ENCODE measurements around the gene RALGAPA2. TPM values are rescaled to one million over a fixed set of nuclear protein-coding genes. Genes with fewer than 3 reads are reported as not detected.

RALGAPA2 gene
- total RNA-seq, 1 experiment from 2014 or later: 18.2 TPM

GRCh38 chr20:20697325-20697845 lies 15.1 kb downstream of the RALGAPA2 start:
- ATAC-seq (peak; percentile 88), DNase-seq (ENCODE audit: low spot score) (no peak)
- H3K4me1 Mint-ChIP-seq: 0 out of 2 replicates have a peak, but pooled peaks cover 1% of the 10 kb centered on the region
- CTCF ChIA-PET: no interaction called here
- TF ChIP-seq JUN (CRISPR knock-in tag; IDR thresholded peaks at IDR 0.05) (no peak), ZNF512 (CRISPR knock-in tag; IDR thresholded peaks at IDR 0.05; ENCODE audit: borderline replicate concordance) (no peak), ZNF425 (CRISPR knock-in tag; conservative IDR thresholded peaks at IDR 0.05) (no peak), NFATC4 (CRISPR knock-in tag; IDR thresholded peaks at IDR 0.05) (no peak), FOXK1 (CRISPR knock-in tag; IDR thresholded peaks at IDR 0.05) (no peak), ESRRA (CRISPR knock-in tag; IDR thresholded peaks at IDR 0.05; ENCODE audit: borderline replicate concordance) (no peak), ATF6 (CRISPR knock-in tag; IDR thresholded peaks at IDR 0.05) (no peak), MLX (CRISPR knock-in tag; IDR thresholded peaks at IDR 0.05) (no peak), NFE2L1 (CRISPR knock-in tag; IDR thresholded peaks at IDR 0.05) (no peak), CREB1 (CRISPR knock-in tag; IDR thresholded peaks at IDR 0.05) (no peak)
- no peak overlapping the region for H3K27ac Mint-ChIP-seq
- POLR2A ChIA-PET: no interaction called here
- H3K4me3 Mint-ChIP-seq: no peak overlapping the region
- H3K9me3 Mint-ChIP-seq: peaks cover 7% of the 10 kb centered on the region
- H3K36me3 Mint-ChIP-seq: no peaks in the 10 kb centered on the region
- H3K27me3 Mint-ChIP-seq (ENCODE audit: low read depth): no peaks in the 10 kb centered on the region

GRCh38 chr20:20695250-20695816 lies 17.1 kb downstream of the RALGAPA2 start:
- Mint-ChIP-seq H3K27ac (no peak overlapping the region), H3K9me3 (peaks cover 5% of the 10 kb centered on the region), H3K4me3 (no peak overlapping the region), H3K36me3 (no peaks in the 10 kb centered on the region), H3K4me1 (peaks cover 6% of the 10 kb centered on the region; the same call in 1 of the 2 replicates), H3K27me3 (ENCODE audit: low read depth) (no peaks in the 10 kb centered on the region)
- POLR2A ChIA-PET: no interaction called here
- DNase-seq (ENCODE audit: low spot score) (no peak), ATAC-seq (no peak)
- CTCF ChIA-PET: no interaction called here
- TF ChIP-seq PRRX2 (CRISPR knock-in tag; IDR thresholded peaks at IDR 0.05) (no peak), CDX4 (CRISPR knock-in tag; IDR thresholded peaks at IDR 0.05; ENCODE audit: borderline replicate concordance) (no peak), GABPB1 (CRISPR knock-in tag; IDR thresholded peaks at IDR 0.05) (peak; percentile 83)

- Mint-ChIP-seq H3K27me3 (ENCODE audit: low read depth) (no peaks in the 10 kb centered on the region), H3K36me3 (no peaks in the 10 kb centered on the region), H3K4me3 (no peak overlapping the region), H3K9me3 (no peaks in the 10 kb centered on the region), H3K4me1 (peaks cover 6% of the 10 kb centered on the region; the same call in 1 of the 2 replicates), H3K27ac (no peak overlapping the region)
- POLR2A ChIA-PET: no interaction called here
- DNase-seq (ENCODE audit: low spot score) (no peak), ATAC-seq (no peak)
- CTCF ChIA-PET: no interaction called here
- TF ChIP-seq ATF6 (CRISPR knock-in tag; IDR thresholded peaks at IDR 0.05) (no peak), GRHL2 (CRISPR knock-in tag; IDR thresholded peaks at IDR 0.05; ENCODE audit: insufficient replicate concordance, severe bottlenecking) (no peak), ETV6 (CRISPR knock-in tag; IDR thresholded peaks at IDR 0.05) (no peak), SOX15 (CRISPR knock-in tag; IDR thresholded peaks at IDR 0.05) (no peak), ELF4 (CRISPR knock-in tag; IDR thresholded peaks at IDR 0.05; ENCODE audit: low read depth) (no peak), SMAD3 (CRISPR knock-in tag; IDR thresholded peaks at IDR 0.05; ENCODE audit: borderline replicate concordance) (no peak), ZNF232 (CRISPR knock-in tag; IDR thresholded peaks at IDR 0.05) (no peak), USF1 (CRISPR knock-in tag; IDR thresholded peaks at IDR 0.05) (no peak), ZNF263 (CRISPR knock-in tag; IDR thresholded peaks at IDR 0.05; ENCODE audit: low read depth) (no peak), GABPB1 (CRISPR knock-in tag; IDR thresholded peaks at IDR 0.05) (no peak), OVOL2 (CRISPR knock-in tag; IDR thresholded peaks at IDR 0.05; ENCODE audit: borderline replicate concordance) (no peak), FOXP1 (CRISPR knock-in tag; IDR thresholded peaks at IDR 0.05; ENCODE audit: borderline replicate concordance) (no peak)
Observed at GRCh38 chr20:20694591-20694990, 17.9 kb downstream of the RALGAPA2 start.
